Sciatic nerve (tissue), 2 donors: Measurements from ENCODE around the gene WNT3. TPM values are rescaled to one million over a fixed set of nuclear protein-coding genes. Genes with fewer than 3 reads are reported as not detected.
"Not testable (repeated sequence)": the region's sequence is repeated elsewhere in the genome, so short reads cannot be mapped to it uniquely, and the experiment has no call there.

ENCODE experiments used
- ATAC-seq: fragments of 200-7000 bp; cut with Tn5 transposase; one replicate; pipeline ENCODE4 v1.9.1; 2020; ENCODE audit warnings: mild to moderate bottlenecking, moderate library complexity
- DNase-seq: peaks from one replicate; pipeline ENCODE4 v3.0.0-alpha.2; 2020; ENCODE audit warnings: low spot score
- intact Hi-C: fragments of 100-400 bp; cut with DNase I; formaldehyde crosslinking; loops from one replicate; pipeline ENCODE4 v1.14.2; 2022
- total RNA-seq: library from RNA; stranded (reverse); fragmentation: NEBNext Ultra II Directional; extraction: Animal tissue kit (Norgen Biotek cat#: 25700); gene quantifications from one replicate; pipeline ENCODE4 v1.2.1, GENCODE V29; 2021
- donor health status: DM: no; HTN: no; CAD: no.
- donor health status: DM: no; HTN: no; CAD: no.

Gene WNT3
- total RNA-seq, 1 donor from 2014 or later = 0.98 TPM

GRCh38 chr17:46840596-46840995, 22.1 kb upstream of the WNT3 start:
- DNase-seq = not testable (repeated sequence)

GRCh38 chr17:46839211-46839610, 20.7 kb upstream of the WNT3 start:
- no peak for ATAC-seq
- intact Hi-C loops = no loop called here
- DNase-seq = no peak

More at GRCh38 chr17:46840596-46840995, 22.1 kb upstream of the WNT3 start:
- intact Hi-C loops, ATAC-seq: not testable (repeated sequence)

- intact Hi-C loops = no loop called here
- ATAC-seq (no peak), DNase-seq (no peak)
Measured at GRCh38 chr17:46837521-46837920, 19.0 kb upstream of the WNT3 start.

GRCh38 chr17:46836500-46836899, 18.0 kb upstream of the WNT3 start:
- ATAC-seq = no peak
- no peak for DNase-seq
- intact Hi-C loops = no loop called here

GRCh38 chr17:46834846-46835245, 16.4 kb upstream of the WNT3 start:
- intact Hi-C loops = no loop called here
- no peak for DNase-seq
- no peak for ATAC-seq

GRCh38 chr17:46833840-46834208, 15.3 kb upstream of the WNT3 start:
- DNase-seq (no peak), ATAC-seq (no peak)
- intact Hi-C loops = no loop called here

- ATAC-seq (peak; percentile 68), DNase-seq (no peak)
- intact Hi-C loops = no loop called here
Measured at GRCh38 chr17:46832945-46833839, 14.7 kb upstream of the WNT3 start.

GRCh38 chr17:46832331-46832821, 13.9 kb upstream of the WNT3 start:
- no peak for ATAC-seq
- intact Hi-C loops = no loop called here
- DNase-seq = no peak

- ATAC-seq = peak; percentile 44
- intact Hi-C loops = no loop called here
- DNase-seq = no peak
Measured at GRCh38 chr17:46831573-46832330, 13.3 kb upstream of the WNT3 start.

- DNase-seq = no peak
- intact Hi-C loops = no loop called here
- no peak for ATAC-seq
Measured at GRCh38 chr17:46827274-46827673, 8.8 kb upstream of the WNT3 start.

- ATAC-seq (no peak), DNase-seq (no peak)
- intact Hi-C loops = no loop called here
Measured at GRCh38 chr17:46826116-46826515, 7.6 kb upstream of the WNT3 start.

- no peak for DNase-seq
- ATAC-seq = no peak
- intact Hi-C loops = no loop called here
Measured at GRCh38 chr17:46823657-46824056, 5.2 kb upstream of the WNT3 start.

GRCh38 chr17:46822388-46822921, 4.0 kb upstream of the WNT3 start:
- intact Hi-C loops = no loop called here
- DNase-seq (no peak), ATAC-seq (no peak)

- intact Hi-C loops = no loop called here
- DNase-seq = no peak
- no peak for ATAC-seq
Measured at GRCh38 chr17:46821482-46822387, 3.2 kb upstream of the WNT3 start.

- ATAC-seq = no peak
- intact Hi-C loops = no loop called here
- no peak for DNase-seq
Measured at GRCh38 chr17:46820592-46821450, 2.3 kb upstream of the WNT3 start.

GRCh38 chr17:46819906-46820351, 1.4 kb upstream of the WNT3 start:
- intact Hi-C loops = no loop called here
- ATAC-seq = no peak
- no peak for DNase-seq

- intact Hi-C loops = no loop called here
- DNase-seq = no peak
- ATAC-seq = peak; percentile 17
Measured at GRCh38 chr17:46818929-46819859, 702 bp upstream of the WNT3 start.
